Measurements from ENCODE around the gene TAAR6. TPM values are rescaled to one million over a fixed set of nuclear protein-coding genes. Genes with fewer than 3 reads are reported as not detected.
"Not testable (repeated sequence)": the region's sequence is repeated elsewhere in the genome, so short reads cannot be mapped to it uniquely, and the experiment has no call there.

The TAAR6 gene
- total RNA-seq, 2 experiments from 2014 or later, result not detected

DNA sequence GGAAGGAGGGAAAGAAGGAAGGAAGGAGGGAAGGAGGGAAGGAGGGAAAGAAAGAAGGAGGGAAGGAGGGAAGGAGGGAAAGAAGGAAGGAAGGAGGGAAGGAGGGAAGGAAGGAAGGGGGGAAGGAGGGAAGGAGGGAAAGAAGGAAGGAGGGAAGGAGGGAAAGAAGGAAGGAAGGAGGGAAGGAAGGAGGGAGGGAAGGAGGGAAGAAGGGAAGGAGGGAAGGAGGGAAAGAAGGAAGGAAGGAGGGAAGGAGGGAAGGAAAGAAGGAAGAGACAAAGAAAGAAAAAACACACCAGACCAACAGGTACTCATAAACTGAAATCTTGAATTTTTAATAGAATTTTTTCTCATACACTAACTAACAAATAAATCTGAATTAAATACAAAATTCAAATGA is 30.8 kb downstream of the TAAR6 start:
- POLR2A ChIA-PET; H3K27me3 Mint-ChIP-seq; H3K36me3 Mint-ChIP-seq (ENCODE audit: low read depth); DNase-seq; H3K4me3 Mint-ChIP-seq; H3K9me3 Mint-ChIP-seq; H3K4me1 Mint-ChIP-seq; CTCF ChIA-PET; H3K27ac Mint-ChIP-seq: not testable (repeated sequence)

DNA sequence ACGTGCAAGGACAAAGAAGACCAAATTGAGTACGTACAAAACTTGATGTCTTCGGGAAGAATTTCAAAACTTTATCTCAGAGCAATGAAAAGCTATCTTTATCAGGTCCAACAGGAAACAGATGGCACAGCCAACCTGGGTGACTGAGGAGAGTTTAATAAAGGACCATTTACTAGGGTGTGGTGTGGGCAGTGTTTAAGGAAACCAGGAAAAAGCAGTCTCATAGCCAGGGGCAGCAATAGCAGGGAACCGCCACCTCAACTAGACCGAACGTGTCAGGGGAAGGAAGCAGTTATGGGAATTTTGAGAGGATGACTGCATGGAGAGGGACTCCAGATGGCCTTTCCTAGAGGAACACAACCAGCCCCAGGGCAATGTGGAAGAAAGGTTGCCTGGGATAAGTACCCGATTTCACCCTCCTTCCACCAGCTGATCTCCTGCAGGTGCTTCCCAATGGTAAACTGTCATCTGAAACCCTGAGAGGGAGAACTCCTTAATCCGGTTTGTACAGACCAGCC is 34.6 kb downstream of the TAAR6 start:
- peaks cover 2% of the 10 kb centered on the region for H3K27me3 Mint-ChIP-seq
- CTCF ChIA-PET, result no interaction called here
- H3K4me1 Mint-ChIP-seq, result no peaks in the 10 kb centered on the region

DNA sequence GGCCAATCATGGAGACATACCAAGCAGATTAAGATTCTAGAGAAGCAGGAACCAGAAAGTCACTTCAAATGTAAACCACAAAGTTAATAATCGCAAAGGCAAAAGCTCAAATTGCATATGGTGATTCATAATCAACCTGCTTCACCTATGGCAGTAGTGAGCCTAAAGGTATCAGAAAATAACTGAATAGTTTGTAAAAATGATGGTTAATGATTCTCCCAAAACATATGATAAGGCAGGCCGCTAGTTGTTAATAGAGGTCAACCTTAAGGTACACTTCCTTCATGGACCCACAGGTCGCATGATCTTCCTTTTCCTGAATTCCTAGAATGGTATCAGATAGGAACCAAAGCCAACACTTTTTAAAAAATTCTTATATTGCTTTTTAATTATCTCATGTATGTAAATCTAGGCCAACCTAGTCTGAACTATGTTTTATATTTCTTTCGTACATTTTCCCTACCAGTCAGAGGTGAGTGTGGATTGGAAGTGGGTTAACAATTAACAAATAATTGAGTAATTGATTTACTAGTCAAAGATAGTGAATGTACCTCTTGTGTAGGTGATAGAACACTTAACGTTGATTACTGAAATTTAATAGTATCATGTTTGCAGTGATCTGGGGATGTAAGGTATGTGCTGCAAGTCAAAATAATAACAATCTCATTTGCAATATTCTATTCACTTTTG is 37.6 kb downstream of the TAAR6 start:
- no peak overlapping the region for H3K27ac Mint-ChIP-seq
- DNase-seq, result no peak
- POLR2A ChIA-PET, result no interaction called here
- no peaks in the 10 kb centered on the region for H3K9me3 Mint-ChIP-seq
- CTCF ChIA-PET, result no interaction called here
- H3K4me3 Mint-ChIP-seq, result no peak overlapping the region
- no peaks in the 10 kb centered on the region for H3K36me3 Mint-ChIP-seq (ENCODE audit: low read depth)
- H3K4me1 Mint-ChIP-seq, result no peaks in the 10 kb centered on the region
- H3K27me3 Mint-ChIP-seq, result no peaks in the 10 kb centered on the region

More for the DNA sequence above, 34.6 kb downstream of the TAAR6 start:
- no peak for DNase-seq
- POLR2A ChIA-PET, result no interaction called here
- Mint-ChIP-seq H3K4me3 (no peak overlapping the region), H3K9me3 (no peaks in the 10 kb centered on the region), H3K27ac (no peak overlapping the region), H3K36me3 (ENCODE audit: low read depth) (no peaks in the 10 kb centered on the region)

DNA sequence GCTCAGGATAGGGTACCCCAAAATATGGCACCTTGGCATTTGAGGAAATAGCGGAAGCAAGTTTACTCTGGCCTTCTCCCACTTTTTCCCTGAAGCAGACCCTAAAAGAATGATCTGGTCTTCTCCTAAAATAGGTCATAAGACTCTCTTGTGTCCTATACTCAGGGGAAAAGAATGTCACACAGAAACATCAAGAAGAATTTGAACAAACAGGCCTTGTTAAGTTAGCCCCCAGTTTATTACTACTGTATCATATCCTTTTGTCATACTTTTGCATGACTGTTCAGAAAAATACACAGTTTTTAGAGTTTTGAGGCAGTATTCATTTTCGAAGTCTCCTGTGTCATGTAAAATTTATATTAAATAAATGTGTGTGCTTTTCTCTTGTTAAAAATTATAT is 41.5 kb downstream of the TAAR6 start:
- POLR2A ChIA-PET, result no interaction called here
- H3K4me3 Mint-ChIP-seq, result no peak overlapping the region
- H3K36me3 Mint-ChIP-seq (ENCODE audit: low read depth), result no peaks in the 10 kb centered on the region
- no peaks in the 10 kb centered on the region for H3K9me3 Mint-ChIP-seq
- H3K27ac Mint-ChIP-seq, result no peak overlapping the region
- H3K27me3 Mint-ChIP-seq, result no peaks in the 10 kb centered on the region
- no peak for DNase-seq
- CTCF ChIA-PET, result no interaction called here
- peaks cover 3% of the 10 kb centered on the region for H3K4me1 Mint-ChIP-seq

DNA sequence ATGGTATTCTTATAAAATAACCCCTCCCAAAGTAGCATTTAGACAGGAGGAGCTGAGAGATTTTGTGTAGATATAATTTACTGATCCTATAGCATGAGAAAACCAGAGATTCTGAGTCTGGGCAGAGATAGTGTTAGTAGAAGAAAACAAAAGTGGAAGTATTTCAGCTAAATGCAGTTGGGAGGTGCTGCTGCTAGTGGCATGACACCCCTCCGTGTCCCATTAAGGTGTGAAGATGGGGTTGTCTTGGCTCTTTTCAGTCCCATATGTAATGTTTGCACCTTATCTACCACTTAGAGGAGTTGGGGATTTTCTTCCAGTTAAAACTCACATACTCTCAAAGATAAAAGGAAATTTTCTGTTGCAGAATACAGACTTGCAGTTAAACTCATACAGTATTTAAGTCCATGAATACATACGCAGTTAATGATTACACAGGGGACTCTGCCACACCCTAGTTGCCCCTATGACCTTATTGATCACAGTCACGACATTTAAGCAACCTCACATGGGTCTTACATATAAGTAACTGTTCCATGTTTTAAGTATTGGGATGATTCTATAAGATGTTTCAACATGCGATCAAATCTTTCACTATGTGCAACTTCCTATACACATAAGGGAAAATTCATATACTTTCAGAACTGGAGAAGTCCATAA is 42.5 kb downstream of the TAAR6 start:
- H3K4me1 Mint-ChIP-seq, result peaks cover 3% of the 10 kb centered on the region
- no peak overlapping the region for H3K4me3 Mint-ChIP-seq
- no peak overlapping the region for H3K27ac Mint-ChIP-seq
- DNase-seq, result no peak
- POLR2A ChIA-PET, result no interaction called here
- H3K27me3 Mint-ChIP-seq, result no peaks in the 10 kb centered on the region
- no peaks in the 10 kb centered on the region for H3K36me3 Mint-ChIP-seq (ENCODE audit: low read depth)
- CTCF ChIA-PET, result no interaction called here
- no peaks in the 10 kb centered on the region for H3K9me3 Mint-ChIP-seq

DNA sequence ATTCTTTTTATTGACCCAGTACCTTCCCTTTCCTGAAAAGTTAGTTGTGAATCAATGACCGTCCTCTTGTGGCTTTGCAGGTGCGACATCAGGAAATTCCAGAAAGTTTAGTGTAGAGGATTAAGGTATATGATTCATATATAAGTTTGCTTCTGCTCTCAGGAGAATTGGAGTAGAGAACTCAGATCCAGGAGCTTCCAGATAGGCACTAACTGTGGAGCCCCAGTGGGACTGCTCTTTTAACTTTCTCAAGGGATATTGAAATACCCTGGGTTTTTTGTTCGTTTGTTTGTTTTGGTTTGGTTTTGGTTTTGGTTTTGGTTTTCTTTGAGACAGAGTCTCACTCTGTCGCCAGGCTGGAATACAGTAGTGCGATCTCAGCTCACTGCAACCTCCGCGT is 44.4 kb downstream of the TAAR6 start:
- Mint-ChIP-seq H3K27me3 (peaks cover 3% of the 10 kb centered on the region), H3K27ac (no peak overlapping the region), H3K9me3 (no peaks in the 10 kb centered on the region), H3K4me1 (peaks cover 3% of the 10 kb centered on the region), H3K4me3 (peak overlapping the region; percentile 55), H3K36me3 (ENCODE audit: low read depth) (no peaks in the 10 kb centered on the region)
- ChIA-PET POLR2A (no interaction called here), CTCF (no interaction called here)
- no peak for DNase-seq

DNA sequence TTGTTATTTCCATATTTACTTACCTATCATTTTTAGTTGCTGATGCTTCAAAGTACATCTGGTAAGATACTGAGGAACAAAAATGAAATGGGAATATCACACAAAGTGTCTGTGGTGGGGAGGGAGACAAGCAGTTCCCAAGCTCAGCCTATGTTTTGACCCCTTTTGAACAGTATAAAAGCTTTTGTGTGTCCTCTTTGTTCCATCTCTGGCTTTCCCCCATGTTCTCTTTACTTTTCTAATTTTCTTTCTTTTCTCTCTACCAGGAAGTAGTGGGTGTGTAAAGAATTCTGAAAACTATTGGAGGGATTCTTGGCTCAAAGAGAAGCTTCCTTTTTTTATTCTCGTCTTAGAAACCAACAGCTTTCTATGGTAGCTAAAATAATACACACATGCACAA is 46.6 kb downstream of the TAAR6 start:
- no peaks in the 10 kb centered on the region for H3K36me3 Mint-ChIP-seq (ENCODE audit: low read depth)
- ChIA-PET POLR2A (interaction anchor here (1.3 kb wide), 1 partner anchor 198 kb away, joined by 4 read pairs; the partner anchor contains the start of gene RPS12), CTCF (interaction anchor here (0.7 kb wide), 1 partner anchor 15 kb away, joined by 3 read pairs; no protein-coding TSS in a partner anchor)
- no peak for DNase-seq
- H3K27ac Mint-ChIP-seq, result no peak overlapping the region
- H3K4me1 Mint-ChIP-seq, result peaks cover 3% of the 10 kb centered on the region
- H3K4me3 Mint-ChIP-seq, result no peak overlapping the region
- H3K9me3 Mint-ChIP-seq, result no peaks in the 10 kb centered on the region
- H3K27me3 Mint-ChIP-seq, result peaks cover 7% of the 10 kb centered on the region

Other genes with a start within 250 kb of the TAAR6 start
- gene MOXD1, start 168.8 kb upstream of the TAAR6 start, total RNA-seq, result not detected
- 10 to 100 TPM; 19.9 to 20.2 TPM for gene STX7, start 57.2 kb upstream of the TAAR6 start, total RNA-seq
- not detected for gene TAAR9, start 32.0 kb upstream of the TAAR6 start, total RNA-seq
- gene TAAR8, start 17.6 kb upstream of the TAAR6 start, total RNA-seq, result not detected
- not detected for gene TAAR5, start 19.4 kb downstream of the TAAR6 start, total RNA-seq
- not detected for gene TAAR2, start 54.0 kb downstream of the TAAR6 start, total RNA-seq
- not detected for gene TAAR1, start 88.9 kb downstream of the TAAR6 start, total RNA-seq
- gene VNN1, start 143.7 kb downstream of the TAAR6 start, total RNA-seq, result not detected
- 1 to 10 TPM; 5.3 to 6.1 TPM for gene VNN2, start 187.6 kb downstream of the TAAR6 start, total RNA-seq
- 1 to 10 TPM; 7.2 to 7.7 TPM for gene SLC18B1, start 228.3 kb downstream of the TAAR6 start, total RNA-seq
- gene RPS12, start 244.2 kb downstream of the TAAR6 start, total RNA-seq, result 1,000 to 10,000 TPM; 1,199 to 1,203 TPM